IPS DF 6.9 (cell line): Measurements from ENCODE around the gene ACOT6.

Experiments
- DNase-seq: peaks from one replicate; pipeline ENCODE4 v3.0.0-alpha.2; 2013; ENCODE audit warnings: low read depth, low spot score
- H3K27ac ChIP-seq: one replicate; pipeline ENCODE4 v1.5.1; 2013; ENCODE audit warnings: low read length, control low read depth
- H3K27me3 ChIP-seq: 2 replicates; pipeline ENCODE4 v1.6.1; 2013; ENCODE audit warnings: mild to moderate bottlenecking, low read length; ENCODE audit not compliant: control insufficient read depth, insufficient read depth
- H3K36me3 ChIP-seq: 2 replicates; pipeline ENCODE4 v1.6.1; 2013; ENCODE audit warnings: low read length; ENCODE audit not compliant: control insufficient read depth, insufficient read depth
- H3K4me1 ChIP-seq: 2 replicates; pipeline ENCODE4 v1.6.1; 2013; ENCODE audit warnings: low read length; ENCODE audit not compliant: control insufficient read depth, insufficient read depth
- H3K4me3 ChIP-seq: 2 replicates; pipeline ENCODE4 v1.5.1; 2013; ENCODE audit warnings: mild to moderate bottlenecking, low read length
- H3K9me3 ChIP-seq: 2 replicates; pipeline ENCODE4 v1.6.1; 2013; ENCODE audit warnings: low read length, inconsistent platforms; ENCODE audit not compliant: control insufficient read depth, insufficient read depth
- WGBS: extraction: QIAGEN DNeasy Blood & Tissue Kit; methylation state at CpG from one replicate; pipeline ENCODE4 v1.1.7; 2013; ENCODE audit warnings: mixed read lengths, missing lambda C conversion rate; ENCODE audit not compliant: insufficient read length, insufficient coverage; 5-methylcytosine and 5-hydroxymethylcytosine counted together

The ACOT6 gene

GRCh38 chr14:73667854-73668253, 55.5 kb downstream of the ACOT6 start:
- Histone ChIP-seq H3K27ac (no peak overlapping the region), H3K36me3 (no peaks in the 10 kb centered on the region), H3K9me3 (no peaks in the 10 kb centered on the region), H3K4me1 (no peaks in the 10 kb centered on the region), H3K4me3 (no peak overlapping the region), H3K27me3 (no peaks in the 10 kb centered on the region)
- WGBS = 100% methylated on average over 1 of the region's 3 CpGs
- DNase-seq = no peak
